ENCODE data around the gene SPINK13.
"Not testable (repeated sequence)": the region's sequence is repeated elsewhere in the genome, so short reads cannot be mapped to it uniquely, and the experiment has no call there.

The SPINK13 gene

GRCh38 chr5:148312153-148312552 lies 43.6 kb downstream of the SPINK13 start, which contains the start of gene SPINK7:
Gene SPINK7 (plus strand): TSS chr5:148312423. CDS start chr5:148312484, 61 bp downstream.
- no peak for DNase-seq (ENCODE audit: low spot score)

- DNase-seq (ENCODE audit: low spot score) = no peak
These were observed 45.6 kb downstream of the SPINK13 start for GRCh38 chr5:148314187-148314586.

GRCh38 chr5:148314731-148315130 lies 46.1 kb downstream of the SPINK13 start:
- no peak for DNase-seq (ENCODE audit: low spot score)

- not testable (repeated sequence) for DNase-seq (ENCODE audit: low spot score)
These were observed 51.7 kb downstream of the SPINK13 start for GRCh38 chr5:148320011-148320963.

- DNase-seq (ENCODE audit: low spot score) = no peak
These were observed 64.8 kb downstream of the SPINK13 start for GRCh38 chr5:148333262-148333849.

GRCh38 chr5:148335259-148335658 lies 66.7 kb downstream of the SPINK13 start, which contains the start of gene SPINK9:
Gene SPINK9 (plus strand): TSS chr5:148335559. CDS start chr5:148335614, 55 bp downstream.
- DNase-seq (ENCODE audit: low spot score) = no peak

Data from CD4-positive, alpha-beta T cell treated with Interleukin-6 at 100 ng/mL for 8 hours (primary cell).